CD4-positive, alpha-beta T cell (primary cell): ENCODE data around the gene FCER2. TPM values are rescaled to one million over a fixed set of nuclear protein-coding genes. Genes with fewer than 3 reads are reported as not detected.
A peak's percentile ranks its signal among the peaks of the same experiment; 100 is the strongest.

Source experiments
- ATAC-seq: fragments of 200-7000 bp; cut with Tn5 transposase; one replicate; pipeline ENCODE4 v1.10.0; 2022; ENCODE audit warnings: mild to moderate bottlenecking; ENCODE audit not compliant: poor library complexity
- CTCF ChIA-PET: fragments of 350-600 bp; sonication (Branson Sonifier 250); formaldehyde crosslinking; loops from one replicate; lab custom pipeline; 2021; ENCODE audit warnings: antibody characterized with exemption, inconsistent platforms; lab: Charles Lee
- POLR2A ChIA-PET: fragments of 350-600 bp; sonication (Branson Sonifier 250); formaldehyde crosslinking; loops from one replicate; lab custom pipeline; 2021; ENCODE audit warnings: antibody characterized with exemption, inconsistent platforms; lab: Charles Lee
- DNase-seq, 14 experiments: peaks; one replicate each; pipeline ENCODE4 v3.0.0-alpha.2; 2013 to 2020; ENCODE audit warnings: mixed read lengths in 2 of 14
- H3K27ac ChIP-seq, 2 donors: one replicate each; pipeline versions ENCODE4 v1.5.1 to v1.7.0; 2013; ENCODE audit warnings: low read length in 2 of 2, low read depth in 1 of 2, mild to moderate bottlenecking in 1 of 2
- H3K27me3 ChIP-seq, 2 experiments: 1 replicate in 1 of 2; 2 replicates in 1 of 2; pipeline versions ENCODE4 v1.6.1 to v1.7.0; 2013; ENCODE audit warnings: low read length in 2 of 2, control low read depth in 1 of 2, mild to moderate bottlenecking in 1 of 2, moderate library complexity in 1 of 2; ENCODE audit not compliant: insufficient read depth in 2 of 2, control insufficient read depth in 1 of 2
- H3K36me3 ChIP-seq: one replicate; pipeline ENCODE4 v1.6.1; 2013; ENCODE audit warnings: low read length, control low read depth; ENCODE audit not compliant: insufficient read depth
- H3K4me1 ChIP-seq: one replicate; pipeline ENCODE4 v1.6.1; 2013; ENCODE audit warnings: low read length, control low read depth; ENCODE audit not compliant: insufficient read depth
- H3K4me3 ChIP-seq: one replicate; pipeline ENCODE4 v1.5.1; 2013; ENCODE audit warnings: mild to moderate bottlenecking, low read length, moderate library complexity
- H3K9me3 ChIP-seq, 2 experiments: 1 replicate in 1 of 2; 2 replicates in 1 of 2; pipeline versions ENCODE4 v1.6.1 to v1.7.0; 2013; ENCODE audit warnings: low read length in 2 of 2, mild to moderate bottlenecking in 2 of 2, control low read depth in 1 of 2, moderate library complexity in 1 of 2; ENCODE audit not compliant: control insufficient read depth in 1 of 2, insufficient read depth in 1 of 2
- H3K27ac Mint-ChIP-seq: one replicate; pipeline ENCODE4 v1.8.0; 2020; ENCODE audit warnings: mixed read lengths
- H3K27me3 Mint-ChIP-seq: one replicate; pipeline ENCODE4 v1.8.0; 2021; ENCODE audit warnings: mixed read lengths
- H3K36me3 Mint-ChIP-seq: one replicate; pipeline ENCODE4 v1.8.0; 2021; ENCODE audit warnings: low read depth, mixed read lengths
- H3K4me1 Mint-ChIP-seq: one replicate; pipeline ENCODE4 v1.8.0; 2021; ENCODE audit warnings: low read depth, mixed read lengths
- H3K4me3 Mint-ChIP-seq: one replicate; pipeline ENCODE4 v1.8.0; 2020; ENCODE audit warnings: mild to moderate bottlenecking, mixed read lengths
- H3K9me3 Mint-ChIP-seq: one replicate; pipeline ENCODE4 v1.8.0; 2020; ENCODE audit warnings: mixed read lengths
- intact Hi-C, 2 experiments: fragments of 100-400 bp; cut with DNase I in 1 of 2; cut with micrococcal nuclease in 1 of 2; formaldehyde crosslinking; loops; one replicate each; pipeline versions ENCODE4 v1.15.1 to v1.9.0; 2023 to 2025; cut with DNase I, micrococcal nuclease
- polyA plus RNA-seq, 2 donors: library from polyadenylated mRNA; unstranded; fragments of 120-200 nt; gene quantifications; one replicate each; pipeline ENCODE4 v1.2.1, GENCODE V29; 2013
- total RNA-seq, 174 experiments: library from RNA in 2 of 174; stranded (reverse) in 2 of 174; gene quantifications; one replicate each; pipeline ENCODE4 v1.2.3 and lab custom pipeline; 2021 to 2026
- TF ChIP-seq, protein P1 (sequence below): fragments of 200-600 bp; IDR thresholded peaks from one replicate; pipeline ENCODE4 v1.8.0; 2022; ENCODE audit warnings: antibody characterized with exemption, mild to moderate bottlenecking

FCER2 gene
- total RNA-seq (not detected), total RNA-seq (lab: John Stamatoyannopoulos, UW) (0 to 14.5 (median 0.46) reads per million in 172 experiments)
- 1.1 TPM for polyA plus RNA-seq (2013, experiment 1 of 2)
- 1.6 TPM for polyA plus RNA-seq (2013, experiment 2 of 2)

GRCh38 chr19:7701654-7702457, at the start of gene FCER2:
Gene FCER2, minus strand, starts transcription at chr19:7702131. Its CDS starts 2,371 bp downstream, at chr19:7699760.
- Histone ChIP-seq H3K9me3 (no peaks in the 10 kb centered on the region), H3K36me3 (no peaks in the 10 kb centered on the region), H3K4me1 (peaks cover 40% of the 10 kb centered on the region), H3K4me3 (no peak within 1 kb of the TSS), H3K27me3 (peaks cover 0 to 8% of the 10 kb centered on the region in 2 experiments), H3K27ac (no peak within 1 kb of the TSS)
- peak in 1 of 14 experiments; percentile 30 for DNase-seq
- POLR2A ChIA-PET: no interaction called here
- Mint-ChIP-seq H3K4me1 (peaks cover 41% of the 10 kb centered on the region), H3K27me3 (peaks cover 15% of the 10 kb centered on the region), H3K27ac (peak within 1 kb of the TSS; percentile 57), H3K36me3 (no peaks in the 10 kb centered on the region), H3K4me3 (no peak within 1 kb of the TSS), H3K9me3 (no peaks in the 10 kb centered on the region)
- intact Hi-C loops: no loop called here
- CTCF ChIA-PET: no interaction called here
- TF ChIP-seq, protein P1, sequence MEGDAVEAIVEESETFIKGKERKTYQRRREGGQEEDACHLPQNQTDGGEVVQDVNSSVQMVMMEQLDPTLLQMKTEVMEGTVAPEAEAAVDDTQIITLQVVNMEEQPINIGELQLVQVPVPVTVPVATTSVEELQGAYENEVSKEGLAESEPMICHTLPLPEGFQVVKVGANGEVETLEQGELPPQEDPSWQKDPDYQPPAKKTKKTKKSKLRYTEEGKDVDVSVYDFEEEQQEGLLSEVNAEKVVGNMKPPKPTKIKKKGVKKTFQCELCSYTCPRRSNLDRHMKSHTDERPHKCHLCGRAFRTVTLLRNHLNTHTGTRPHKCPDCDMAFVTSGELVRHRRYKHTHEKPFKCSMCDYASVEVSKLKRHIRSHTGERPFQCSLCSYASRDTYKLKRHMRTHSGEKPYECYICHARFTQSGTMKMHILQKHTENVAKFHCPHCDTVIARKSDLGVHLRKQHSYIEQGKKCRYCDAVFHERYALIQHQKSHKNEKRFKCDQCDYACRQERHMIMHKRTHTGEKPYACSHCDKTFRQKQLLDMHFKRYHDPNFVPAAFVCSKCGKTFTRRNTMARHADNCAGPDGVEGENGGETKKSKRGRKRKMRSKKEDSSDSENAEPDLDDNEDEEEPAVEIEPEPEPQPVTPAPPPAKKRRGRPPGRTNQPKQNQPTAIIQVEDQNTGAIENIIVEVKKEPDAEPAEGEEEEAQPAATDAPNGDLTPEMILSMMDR: no peak
- no peak for ATAC-seq

GRCh38 chr19:7751157-7751783, 49.3 kb upstream of the FCER2 start:
- intact Hi-C loops: no loop called here
- ATAC-seq (peak; percentile 65), DNase-seq (peak in 6 of 14 experiments; percentile 11 to 73 (median 28))
- H3K27me3 Mint-ChIP-seq: peaks cover 15% of the 10 kb centered on the region
- ChIA-PET POLR2A (no interaction called here), CTCF (interaction anchor here (0.7 kb wide), 1 partner anchor 19 kb away, joined by 3 read pairs; no protein-coding TSS in a partner anchor)
- H3K27ac Mint-ChIP-seq: peak overlapping the region; percentile 13
- no peaks in the 10 kb centered on the region for H3K36me3 ChIP-seq
- H3K9me3 ChIP-seq: peaks cover 0 to 6% of the 10 kb centered on the region in 2 experiments
- peaks cover 4% of the 10 kb centered on the region for H3K36me3 Mint-ChIP-seq
- peaks cover 8% of the 10 kb centered on the region for H3K4me1 ChIP-seq
- H3K4me1 Mint-ChIP-seq: peaks cover 5% of the 10 kb centered on the region
- TF ChIP-seq, protein P1: no peak
- H3K27ac ChIP-seq: no peak overlapping the region
- H3K27me3 ChIP-seq: no peaks in the 10 kb centered on the region
- H3K9me3 Mint-ChIP-seq: peaks cover 5% of the 10 kb centered on the region
- H3K4me3 ChIP-seq: no peak overlapping the region
- H3K4me3 Mint-ChIP-seq: no peak overlapping the region

DNA sequence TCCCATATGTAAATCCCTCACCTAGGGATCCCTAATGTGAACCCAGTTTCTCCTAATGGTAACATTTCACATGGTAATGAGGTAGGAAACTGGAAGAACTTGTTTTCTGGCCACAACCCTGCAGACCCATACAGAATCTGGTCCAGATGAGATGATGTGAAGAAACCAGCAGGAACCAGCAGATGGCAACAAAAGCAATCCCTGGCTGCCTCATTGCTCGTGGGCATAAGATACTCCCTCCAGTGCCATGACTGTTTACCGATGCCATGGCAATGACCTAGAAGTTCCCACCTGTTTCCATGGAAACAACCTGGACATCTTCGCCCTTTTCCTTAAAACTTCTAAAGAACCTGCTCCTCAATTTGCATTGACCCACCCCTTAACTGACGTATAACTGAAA, 46.8 kb upstream of the FCER2 start:
- intact Hi-C loops: no loop called here
- H3K9me3 Mint-ChIP-seq: peaks cover 2% of the 10 kb centered on the region
- no peaks in the 10 kb centered on the region for H3K27me3 ChIP-seq
- H3K4me3 Mint-ChIP-seq: no peak overlapping the region
- H3K27ac Mint-ChIP-seq: no peak overlapping the region
- no peak overlapping the region for H3K4me3 ChIP-seq
- no peak overlapping the region for H3K27ac ChIP-seq
- POLR2A ChIA-PET: no interaction called here
- H3K27me3 Mint-ChIP-seq: peaks cover 15% of the 10 kb centered on the region
- TF ChIP-seq, protein P1: no peak
- no peaks in the 10 kb centered on the region for H3K36me3 ChIP-seq
- peaks cover 8% of the 10 kb centered on the region for H3K4me1 ChIP-seq
- ATAC-seq (no peak), DNase-seq (peak in 2 of 14 experiments; percentile 20 to 23)
- H3K4me1 Mint-ChIP-seq: peaks cover 5% of the 10 kb centered on the region
- no peaks in the 10 kb centered on the region for H3K9me3 ChIP-seq
- no peaks in the 10 kb centered on the region for H3K36me3 Mint-ChIP-seq
- CTCF ChIA-PET: no interaction called here
